CD4-positive, alpha-beta T cell treated with Interleukin-10 for 1 hour (primary cell): ENCODE measurements around the gene NINL.
"Not testable (repeated sequence)": the region's sequence is repeated elsewhere in the genome, so short reads cannot be mapped to it uniquely, and the experiment has no call there.

Experiments
- DNase-seq: peaks from one replicate; pipeline ENCODE4 v3.0.0-alpha.2; 2020

Gene NINL

DNA sequence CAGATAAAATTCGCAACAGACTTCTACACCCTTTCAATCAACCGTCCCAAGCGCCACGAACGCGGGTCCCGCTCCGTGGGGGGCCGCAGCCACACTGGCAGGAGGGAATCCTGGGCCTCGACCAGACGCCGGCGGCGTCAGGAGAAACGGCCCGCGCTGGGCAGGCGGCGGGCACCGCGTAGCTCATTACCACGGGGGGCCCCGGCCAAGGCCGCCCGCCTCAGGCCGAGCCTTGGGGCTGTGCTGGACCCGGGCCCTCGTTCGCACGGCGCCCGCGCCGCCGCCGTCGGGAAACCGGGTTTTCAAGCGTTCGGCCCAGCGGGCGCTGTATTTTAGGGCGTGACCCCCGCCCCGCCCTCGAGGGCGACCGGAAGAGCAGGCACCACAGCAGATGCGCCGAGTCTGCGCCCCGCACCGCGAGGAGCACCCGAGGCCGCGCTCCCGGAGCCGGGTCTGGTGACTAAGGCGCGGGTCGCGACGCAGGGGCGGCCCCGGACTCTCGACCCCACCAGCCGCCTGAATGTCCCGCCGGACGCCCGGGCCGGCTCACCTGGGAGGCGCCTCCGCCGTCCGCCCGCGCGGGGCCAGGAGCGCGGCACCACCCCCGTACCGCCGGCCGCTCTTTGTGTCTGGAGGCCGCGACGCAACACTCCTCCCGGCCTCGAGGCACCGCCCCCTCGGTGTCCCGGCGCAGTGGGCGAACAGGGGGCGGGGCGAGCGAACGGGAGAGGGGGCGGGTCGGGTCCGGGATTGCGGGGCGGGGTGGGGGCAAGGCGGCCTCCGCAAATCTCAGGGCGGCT, at the start of gene NINL:
Gene NINL, minus strand, starts transcription at position 627 of the 800 bp plus-strand sequence. CDS start 58,944 bp downstream, outside the sequence.
- peak; percentile 37 for DNase-seq

- DNase-seq, result no peak
Observed at GRCh38 chr20:25632940-25633790, 47.8 kb upstream of the NINL start.

DNA sequence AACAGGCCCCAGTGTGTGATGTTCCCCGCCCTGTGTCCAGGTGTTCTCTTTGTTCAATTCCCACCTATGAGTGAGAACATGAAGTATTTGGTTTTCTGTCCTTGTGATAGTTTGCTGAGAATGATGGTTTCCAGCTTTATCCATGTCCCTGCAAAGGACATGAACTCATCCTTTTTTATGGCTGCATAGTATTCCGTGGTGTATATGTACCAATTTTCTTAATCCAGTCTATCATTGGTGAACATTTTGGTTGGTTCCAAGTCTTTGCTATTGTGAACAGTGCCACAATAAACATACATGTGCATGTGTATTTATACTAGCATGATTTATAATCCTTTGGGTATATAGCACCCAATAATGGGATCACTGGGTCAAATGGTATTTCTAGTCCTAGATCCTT, 45.3 kb upstream of the NINL start:
- not testable (repeated sequence) for DNase-seq

DNA sequence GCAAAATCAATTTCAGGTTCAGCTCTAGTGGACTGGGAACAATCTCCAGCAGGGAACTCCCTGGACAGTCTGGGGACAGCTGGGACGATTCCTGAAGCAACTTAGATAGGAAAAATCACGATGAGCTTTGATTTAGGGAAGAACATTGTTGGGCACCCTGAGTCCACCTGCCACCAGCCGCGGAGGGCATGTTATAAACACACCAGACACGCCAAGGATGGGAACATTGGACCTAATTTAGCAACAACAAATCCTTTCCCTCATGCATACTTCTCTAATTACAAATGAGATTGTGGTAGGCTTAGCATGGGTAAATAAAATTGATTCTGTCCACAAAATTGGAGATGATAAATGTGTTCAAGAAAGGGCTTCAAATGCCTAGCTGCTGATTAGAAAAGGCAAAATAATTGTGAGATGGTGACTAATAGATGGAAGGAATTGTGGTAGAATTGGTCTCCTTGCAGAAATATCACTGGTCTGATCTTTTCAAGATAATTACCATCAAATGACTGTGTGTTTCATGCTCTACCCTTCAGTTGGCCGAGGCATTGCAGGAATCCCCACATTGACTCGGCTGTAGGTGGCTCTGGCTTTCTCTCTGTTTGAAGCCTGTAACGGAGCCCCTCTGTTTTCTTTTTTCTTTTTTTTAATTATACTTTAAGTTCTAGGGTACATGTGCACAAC, 44.6 kb upstream of the NINL start:
- DNase-seq, result no peak

- DNase-seq, result no peak
Observed at GRCh38 chr20:25626779-25627178, 41.4 kb upstream of the NINL start.

DNA sequence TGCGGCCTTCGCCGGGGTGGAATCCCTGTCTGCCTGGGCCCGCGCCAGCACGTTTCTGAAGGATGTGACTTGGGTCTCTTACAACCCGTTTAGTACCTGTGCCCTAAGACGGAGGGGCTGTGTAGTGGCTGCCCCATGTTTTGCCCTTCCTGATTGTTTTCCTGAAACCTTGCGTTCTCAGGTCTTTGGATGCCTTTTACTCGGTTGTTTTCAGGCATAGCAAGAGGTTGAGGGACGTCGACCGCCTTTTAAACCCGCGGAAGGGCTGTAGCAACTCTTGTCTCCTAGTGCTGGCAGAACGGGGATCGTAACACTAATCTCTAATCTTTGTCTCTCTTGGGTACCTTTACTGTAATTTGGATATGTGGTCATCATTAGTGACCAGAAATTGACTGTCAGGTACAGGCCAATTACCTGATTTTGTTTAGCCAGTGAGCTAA, 39.2 kb upstream of the NINL start:
- no peak for DNase-seq

GRCh38 chr20:25623736-25624499, 38.6 kb upstream of the NINL start, which contains the start of gene NANP:
TSS of gene NANP (minus strand) at chr20:25624014. CDS start at chr20:25623948, 66 bp downstream.
- peak; percentile 92 for DNase-seq

DNA sequence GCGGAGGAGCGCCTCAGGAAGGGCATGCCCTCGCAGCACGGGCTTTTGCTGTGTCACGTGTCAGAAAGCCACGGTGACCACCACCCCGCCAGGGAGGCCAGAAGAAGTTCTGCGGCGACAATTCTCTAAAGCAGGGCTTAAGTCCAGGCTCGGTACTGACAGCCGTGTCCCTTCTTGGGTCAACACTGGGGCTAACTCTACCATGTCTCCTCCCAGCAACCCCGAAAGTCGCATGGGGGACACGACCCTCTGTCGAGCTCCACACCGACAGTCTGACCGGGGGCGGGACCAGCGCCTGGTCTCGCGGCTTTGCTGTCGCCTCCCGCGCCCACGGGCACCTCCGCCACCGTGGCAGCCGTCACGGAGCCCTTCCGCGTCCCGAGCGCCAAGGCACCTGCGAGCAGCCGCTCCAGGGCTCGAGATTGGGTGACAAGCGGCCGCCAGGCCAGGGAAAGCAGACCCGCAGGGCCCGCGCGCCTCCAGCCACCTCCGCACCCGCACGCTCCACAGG, 37.9 kb upstream of the NINL start:
- peak; percentile 32 for DNase-seq

DNA sequence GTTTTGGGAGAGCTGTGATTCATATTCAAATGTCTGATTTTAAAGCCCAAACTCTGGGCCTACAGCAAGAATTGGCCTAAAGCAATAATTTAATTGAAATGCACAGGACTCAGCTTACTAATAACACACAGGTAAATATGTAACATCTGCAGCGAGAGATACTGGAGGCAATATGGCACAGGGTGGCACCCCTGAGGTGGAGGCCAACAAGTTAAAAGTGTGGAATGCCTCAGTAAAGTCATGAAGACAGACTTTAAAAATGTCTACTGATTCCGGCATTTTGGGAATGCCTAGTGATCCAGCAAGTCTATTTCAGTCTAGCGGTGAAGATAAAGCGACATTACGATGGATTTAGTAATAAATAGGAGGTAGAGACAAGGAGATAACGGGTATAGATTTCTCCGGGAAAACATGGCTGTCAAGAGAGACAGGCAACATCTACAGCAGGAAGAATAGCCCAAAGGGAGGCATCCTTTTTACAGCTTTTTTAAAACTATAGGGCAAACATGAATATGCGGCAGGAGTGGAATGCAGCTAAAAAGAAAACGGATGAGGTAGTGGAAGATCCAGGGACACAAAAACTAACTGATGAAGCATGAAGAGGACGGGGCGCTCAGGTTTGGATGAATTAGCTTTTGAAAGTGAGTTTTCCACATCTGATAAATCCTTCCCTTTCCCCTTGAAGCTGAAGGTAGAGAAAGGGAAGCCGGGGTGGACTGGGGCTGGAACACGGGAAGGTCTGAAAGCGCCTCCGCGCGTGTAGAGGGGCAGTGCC, 37.3 kb upstream of the NINL start:
- no peak for DNase-seq

- no peak for DNase-seq
Observed at GRCh38 chr20:25622049-25622448, 36.7 kb upstream of the NINL start.

- no peak for DNase-seq
Observed at GRCh38 chr20:25619514-25619913, 34.2 kb upstream of the NINL start.

GRCh38 chr20:25608774-25609173, 23.4 kb upstream of the NINL start:
- no peak for DNase-seq

GRCh38 chr20:25606094-25606695, 20.9 kb upstream of the NINL start:
- no peak for DNase-seq

DNA sequence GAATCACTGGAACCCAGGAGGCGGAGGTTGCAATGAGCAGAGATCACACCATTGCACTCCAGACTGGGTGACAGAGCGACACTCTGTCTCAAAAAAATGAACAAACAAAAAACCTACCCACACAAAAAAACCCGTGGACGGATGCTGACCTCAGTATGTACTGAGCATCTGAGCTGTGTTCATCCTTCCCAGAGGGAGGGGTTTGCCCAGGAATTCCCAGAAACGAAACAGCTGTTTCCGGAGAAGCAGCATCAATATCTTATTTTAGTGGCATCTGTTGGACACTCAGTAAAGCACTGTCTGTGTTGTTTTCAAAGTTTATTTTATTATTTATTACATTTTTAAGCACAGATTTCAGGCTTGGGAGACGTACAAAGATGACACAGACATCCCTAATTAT, 19.8 kb upstream of the NINL start:
- no peak for DNase-seq

- no peak for DNase-seq
Observed at GRCh38 chr20:25604611-25605010, 19.3 kb upstream of the NINL start.

GRCh38 chr20:25602914-25603309, 17.6 kb upstream of the NINL start:
- not testable (repeated sequence) for DNase-seq

- DNase-seq, result not testable (repeated sequence)
Observed at GRCh38 chr20:25602191-25602913, 17.0 kb upstream of the NINL start.

DNA sequence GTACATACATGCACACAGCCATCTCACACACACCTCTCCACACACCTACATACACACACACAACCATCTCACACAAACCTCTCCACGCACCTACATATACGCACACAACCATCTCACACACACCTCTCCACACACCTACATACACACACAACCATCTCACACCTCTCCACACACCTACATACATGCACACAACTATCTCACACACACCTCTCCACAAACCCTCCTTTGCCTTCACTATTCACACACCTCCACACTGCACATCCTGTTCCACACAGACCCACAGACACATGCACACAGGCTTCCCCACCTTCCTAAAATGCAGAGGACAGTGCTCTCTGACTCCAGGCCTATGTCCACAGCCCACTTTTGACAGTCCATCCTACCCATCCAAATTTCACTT, 16.3 kb upstream of the NINL start:
- no peak for DNase-seq

- no peak for DNase-seq
Observed at GRCh38 chr20:25600632-25601031, 15.3 kb upstream of the NINL start.
